Vagina (tissue), 2 donors: ENCODE data around the gene ARHGAP26.

Source experiments
- CTCF ChIP-seq, 3 experiments: fragments of 450-650 bp in 2 of 3; fragments of 200-600 bp in 1 of 3; sonication (generic) in 1 of 3; IDR thresholded peaks; one replicate each; pipeline ENCODE4 v1.5.1; 2017 to 2019; ENCODE audit warnings: antibody characterized with exemption in 3 of 3, mild to moderate bottlenecking in 2 of 3, moderate library complexity in 2 of 3
- POLR2A ChIP-seq, 2 donors: fragments of 450-650 bp; IDR thresholded peaks; one replicate each; pipeline ENCODE4 v1.6.1; 2017; ENCODE audit warnings: antibody characterized with exemption in 2 of 2, mild to moderate bottlenecking in 2 of 2, moderate library complexity in 2 of 2
- POLR2AphosphoS5 ChIP-seq, 2 donors: sonication (generic); formaldehyde crosslinking; IDR thresholded peaks; one replicate each; pipeline ENCODE4 v1.9.0; 2017; ENCODE audit warnings: antibody characterized with exemption in 2 of 2, mild to moderate bottlenecking in 2 of 2, low read depth in 1 of 2; ENCODE audit not compliant: insufficient read depth in 1 of 2

DNA sequence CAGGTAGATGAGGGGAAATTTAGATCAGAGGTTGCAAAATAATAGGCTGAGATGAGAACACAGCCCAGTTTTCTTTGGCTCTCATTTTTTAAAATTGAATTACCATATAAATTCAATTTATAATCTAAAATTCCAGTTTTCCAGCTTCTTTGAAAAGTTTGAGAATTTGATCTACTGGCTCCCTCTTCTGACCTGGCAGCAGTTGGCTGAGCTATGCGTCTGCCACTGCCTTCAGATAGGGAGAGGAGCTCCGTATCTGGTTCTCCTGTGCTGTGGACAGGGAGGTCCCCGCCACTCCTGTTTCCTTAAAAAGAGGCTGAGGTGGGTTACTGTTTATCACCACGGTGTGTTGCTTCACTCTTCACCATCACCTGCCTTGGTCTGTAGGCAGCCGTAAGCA lies 103.7 kb downstream of the ARHGAP26 start:
- TF ChIP-seq POLR2AphosphoS5 (IDR thresholded peaks at IDR 0.05; ENCODE audit: insufficient read depth in 1 of 2, low read depth in 1 of 2) (no peak), CTCF (IDR thresholded peaks at IDR 0.05) (no peak), POLR2A (IDR thresholded peaks at IDR 0.05) (no peak)
